Fibroblast of lung (primary cell): ENCODE results near the gene SCYGR3. TPM values are rescaled to one million over a fixed set of nuclear protein-coding genes. Genes with fewer than 3 reads are reported as not detected.

Experiments used
- DNase-seq, 2 donors: peaks; one replicate each; pipeline versions ENCODE4 v3.0.0 to v3.0.0-alpha.2; 2010; ENCODE audit warnings: low read depth in 2 of 2
- H2AFZ ChIP-seq: 2 replicates; pipeline ENCODE4 v1.5.1; 2012; ENCODE audit warnings: low read length, control low read depth, inconsistent platforms
- H3K27ac ChIP-seq: 2 replicates; pipeline ENCODE4 v1.5.1; 2011; ENCODE audit warnings: low read length, control low read depth; ENCODE audit not compliant: insufficient read depth
- H3K27me3 ChIP-seq: 2 replicates; pipeline ENCODE4 v1.5.1; 2011; ENCODE audit warnings: mild to moderate bottlenecking, low read length; ENCODE audit not compliant: control insufficient read depth, insufficient read depth
- H3K36me3 ChIP-seq: 2 replicates; pipeline ENCODE4 v1.5.1; 2011; ENCODE audit warnings: low read length; ENCODE audit not compliant: control insufficient read depth, insufficient read depth
- H3K4me1 ChIP-seq: 2 replicates; pipeline ENCODE4 v1.5.1; 2011; ENCODE audit warnings: low read length; ENCODE audit not compliant: control insufficient read depth, insufficient read depth; ENCODE audit errors: extremely low read depth
- H3K4me2 ChIP-seq: 2 replicates; pipeline ENCODE4 v1.5.1; 2011; ENCODE audit warnings: low read length, control low read depth; ENCODE audit not compliant: insufficient read depth; ENCODE audit errors: extremely low read depth
- H3K4me3 ChIP-seq, 4 experiments: fragments of 200-600 bp in 1 of 4; sonication (generic) in 1 of 4; replicated peaks in 1 of 4; 2 replicates each; pipeline ENCODE4 v1.5.1; 2011 to 2016; ENCODE audit warnings: low read length in 4 of 4, low read depth in 3 of 4, mild to moderate bottlenecking in 3 of 4, control low read depth in 2 of 4, inconsistent platforms in 1 of 4, mixed read lengths in 1 of 4; ENCODE audit not compliant: insufficient read depth in 1 of 4; ENCODE audit errors: control extremely low read depth in 1 of 4
- H3K79me2 ChIP-seq: 2 replicates; pipeline ENCODE4 v1.5.1; 2012; ENCODE audit warnings: mild to moderate bottlenecking, low read length, inconsistent platforms; ENCODE audit not compliant: control insufficient read depth, insufficient read depth
- H3K9ac ChIP-seq: 2 replicates; pipeline ENCODE4 v1.5.1; 2011; ENCODE audit warnings: mild to moderate bottlenecking, low read length, control low read depth; ENCODE audit not compliant: insufficient read depth
- H3K9me3 ChIP-seq: 2 replicates; pipeline ENCODE4 v1.5.1; 2012; ENCODE audit warnings: low read depth, low read length; ENCODE audit not compliant: control insufficient read depth, insufficient read depth
- H4K20me1 ChIP-seq: 2 replicates; pipeline ENCODE4 v1.5.1; 2011; ENCODE audit warnings: low read length; ENCODE audit not compliant: control insufficient read depth, insufficient read depth; ENCODE audit errors: extremely low read depth
- EZH2 ChIP-seq: IDR thresholded peaks from 2 replicates; pipeline ENCODE4 v1.5.1; 2012; ENCODE audit warnings: low read length, control low read depth, mild to moderate bottlenecking; ENCODE audit errors: missing control alignments
- polyA minus RNA-seq: library from RNA; depleted of rRNA, polyadenylated mRNA; stranded (reverse); fragments of >200 nt; gene quantifications from 2 replicates; pipeline ENCODE4 v1.2.3, GENCODE V29; 2011; ENCODE audit warnings: low replicate concordance
- polyA plus RNA-seq, 2 donors: library from polyadenylated mRNA; depleted of rRNA in 1 of 2; stranded (reverse) in 1 of 2; unstranded in 1 of 2; fragments of >200 nt; gene quantifications; 2 replicates each; pipeline ENCODE4 v1.2.1, GENCODE V29; 2011 to 2012; ENCODE audit warnings: missing spikeins in 1 of 2
- total RNA-seq: library from RNA; depleted of rRNA; stranded (reverse); fragments of >200 nt; gene quantifications from 2 replicates; pipeline ENCODE4 v1.2.1, GENCODE V29; 2014
- TF ChIP-seq, protein P1 (sequence below), 2 donors: IDR thresholded peaks in 1 of 2; conservative IDR thresholded peaks in 1 of 2; 1 replicate in 1 of 2; 2 replicates in 1 of 2; pipeline ENCODE4 v1.5.1; 2011 to 2012; ENCODE audit warnings: low read length in 2 of 2, control low read depth in 1 of 2, inconsistent platforms in 1 of 2, low read depth in 1 of 2, mild to moderate bottlenecking in 1 of 2

The SCYGR3 gene, protein sequence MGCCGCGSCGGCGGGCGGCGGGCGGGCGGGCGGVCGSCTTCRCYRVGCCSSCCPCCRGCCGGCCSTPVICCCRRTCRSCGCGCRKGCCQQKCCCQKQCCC
- not detected in 2 replicates for total RNA-seq
- not detected in 2 replicates for polyA plus RNA-seq
- not detected in 2 replicates for polyA plus RNA-seq (2012)
- polyA minus RNA-seq: not detected in 2 replicates

GRCh38 chr2:227614740-227615139 is at the start of gene SCYGR3:
Gene SCYGR3, minus strand, starts transcription at chr2:227614840. Its CDS starts 0 bp downstream, at chr2:227614840.
- Histone ChIP-seq H4K20me1 (no peaks in the 10 kb centered on the region), H3K36me3 (no peaks in the 10 kb centered on the region), H3K4me1 (no peaks in the 10 kb centered on the region), H2AFZ (no peak within 1 kb of the TSS), H3K27ac (no peak within 1 kb of the TSS), H3K4me2 (no peak within 1 kb of the TSS), H3K4me3 (no peak within 1 kb of the TSS), H3K27me3 (no peaks in the 10 kb centered on the region), H3K79me2 (no peaks in the 10 kb centered on the region), H3K9me3 (no peaks in the 10 kb centered on the region), H3K9ac (no peak within 1 kb of the TSS)
- TF ChIP-seq EZH2: no peak
- TF ChIP-seq, protein P1, sequence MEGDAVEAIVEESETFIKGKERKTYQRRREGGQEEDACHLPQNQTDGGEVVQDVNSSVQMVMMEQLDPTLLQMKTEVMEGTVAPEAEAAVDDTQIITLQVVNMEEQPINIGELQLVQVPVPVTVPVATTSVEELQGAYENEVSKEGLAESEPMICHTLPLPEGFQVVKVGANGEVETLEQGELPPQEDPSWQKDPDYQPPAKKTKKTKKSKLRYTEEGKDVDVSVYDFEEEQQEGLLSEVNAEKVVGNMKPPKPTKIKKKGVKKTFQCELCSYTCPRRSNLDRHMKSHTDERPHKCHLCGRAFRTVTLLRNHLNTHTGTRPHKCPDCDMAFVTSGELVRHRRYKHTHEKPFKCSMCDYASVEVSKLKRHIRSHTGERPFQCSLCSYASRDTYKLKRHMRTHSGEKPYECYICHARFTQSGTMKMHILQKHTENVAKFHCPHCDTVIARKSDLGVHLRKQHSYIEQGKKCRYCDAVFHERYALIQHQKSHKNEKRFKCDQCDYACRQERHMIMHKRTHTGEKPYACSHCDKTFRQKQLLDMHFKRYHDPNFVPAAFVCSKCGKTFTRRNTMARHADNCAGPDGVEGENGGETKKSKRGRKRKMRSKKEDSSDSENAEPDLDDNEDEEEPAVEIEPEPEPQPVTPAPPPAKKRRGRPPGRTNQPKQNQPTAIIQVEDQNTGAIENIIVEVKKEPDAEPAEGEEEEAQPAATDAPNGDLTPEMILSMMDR (conservative IDR thresholded peaks at IDR 0.05 in 1 of 2, IDR thresholded peaks at IDR 0.05 in 1 of 2; ENCODE audit: low read depth in 1 of 2, low read length in 2 of 2): no peak
- no peak for DNase-seq

GRCh38 chr2:227661827-227662226 is 47.2 kb upstream of the SCYGR3 start:
- no peaks in the 10 kb centered on the region for H3K9me3 ChIP-seq
- H3K4me2 ChIP-seq: no peak overlapping the region
- H4K20me1 ChIP-seq: no peaks in the 10 kb centered on the region
- TF ChIP-seq, protein P1 (conservative IDR thresholded peaks at IDR 0.05 in 1 of 2, IDR thresholded peaks at IDR 0.05 in 1 of 2; ENCODE audit: low read depth in 1 of 2, low read length in 2 of 2): no peak
- TF ChIP-seq EZH2: no peak
- peak in 1 of 2 donors; percentile 6 for DNase-seq
- H3K36me3 ChIP-seq: no peaks in the 10 kb centered on the region
- H3K79me2 ChIP-seq: no peaks in the 10 kb centered on the region
- H3K27me3 ChIP-seq: no peaks in the 10 kb centered on the region
- no peaks in the 10 kb centered on the region for H3K4me1 ChIP-seq
- H3K9ac ChIP-seq: no peak overlapping the region
- no peak overlapping the region for H2AFZ ChIP-seq
- H3K4me3 ChIP-seq: no peak overlapping the region
- no peak overlapping the region for H3K27ac ChIP-seq

- H3K4me3 ChIP-seq: no peak overlapping the region
- H3K9ac ChIP-seq: no peak overlapping the region
- no peaks in the 10 kb centered on the region for H3K27me3 ChIP-seq
- no peak overlapping the region for H3K27ac ChIP-seq
- no peak overlapping the region for H3K4me2 ChIP-seq
- DNase-seq: no peak
- no peak for TF ChIP-seq EZH2
- TF ChIP-seq, protein P1 (conservative IDR thresholded peaks at IDR 0.05 in 1 of 2, IDR thresholded peaks at IDR 0.05 in 1 of 2; ENCODE audit: low read depth in 1 of 2, low read length in 2 of 2): no peak
- no peaks in the 10 kb centered on the region for H3K36me3 ChIP-seq
- H3K79me2 ChIP-seq: no peaks in the 10 kb centered on the region
- no peaks in the 10 kb centered on the region for H3K4me1 ChIP-seq
- no peaks in the 10 kb centered on the region for H3K9me3 ChIP-seq
- no peaks in the 10 kb centered on the region for H4K20me1 ChIP-seq
- no peak overlapping the region for H2AFZ ChIP-seq
Measured at GRCh38 chr2:227661025-227661649, 46.5 kb upstream of the SCYGR3 start.
